ENCODE measurements around the gene SHC2.
"Not testable (repeated sequence)": the region's sequence is repeated elsewhere in the genome, so short reads cannot be mapped to it uniquely, and the experiment has no call there.

SHC2 gene

DNA sequence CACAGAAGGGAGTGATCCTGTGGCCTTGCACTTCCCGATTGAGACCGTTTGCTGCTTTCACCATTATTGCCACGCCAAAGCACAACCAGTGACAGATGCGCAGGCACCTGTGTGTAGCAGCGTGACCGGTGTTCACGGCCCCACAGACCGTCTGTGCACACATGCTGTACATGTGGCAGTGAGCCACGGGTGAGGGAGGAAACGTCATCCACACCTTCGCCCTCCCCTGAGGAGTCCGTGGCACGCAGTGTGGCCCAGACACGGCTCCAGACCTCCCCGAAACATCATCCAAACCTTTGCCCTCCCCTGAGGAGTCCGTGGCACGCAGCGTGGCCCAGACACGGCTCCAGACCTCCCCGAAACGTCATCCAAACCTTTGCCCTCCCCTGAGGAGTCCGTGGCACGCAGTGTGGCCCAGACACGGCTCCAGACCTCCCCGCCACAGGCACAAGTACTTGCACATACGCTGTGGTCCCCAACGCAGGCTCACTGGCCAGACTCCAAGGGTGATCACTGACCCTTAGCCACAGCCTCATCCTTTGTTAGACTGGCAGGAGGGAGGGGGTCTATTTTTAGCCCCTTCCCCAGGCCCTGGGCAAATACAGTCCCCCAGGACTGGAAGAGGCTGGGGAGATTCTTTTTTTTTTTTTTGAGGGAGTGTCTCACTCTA lies 7.9 kb upstream of the SHC2 start:
- no peak for DNase-seq

DNA sequence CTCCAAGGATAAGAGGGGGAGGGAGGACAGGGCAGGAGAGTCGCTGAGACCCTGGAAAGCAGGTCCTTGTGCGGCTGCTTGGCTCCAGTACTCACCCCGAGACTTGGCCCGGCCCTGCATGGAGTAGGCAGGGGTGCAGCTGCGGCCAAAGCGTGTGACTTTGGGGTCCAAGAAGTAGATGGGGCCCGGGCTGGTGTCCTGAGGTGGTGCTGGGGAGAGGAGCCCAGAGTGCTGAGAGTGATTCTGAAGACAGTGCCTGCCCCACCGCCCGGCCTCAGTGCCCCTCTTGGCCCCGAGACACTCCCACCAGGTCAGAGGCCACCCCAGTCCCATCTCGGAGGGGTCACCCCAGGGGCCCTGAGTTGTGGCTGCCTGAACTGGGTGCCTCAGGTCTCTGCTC lies 6.7 kb upstream of the SHC2 start:
- no peak for DNase-seq

DNA sequence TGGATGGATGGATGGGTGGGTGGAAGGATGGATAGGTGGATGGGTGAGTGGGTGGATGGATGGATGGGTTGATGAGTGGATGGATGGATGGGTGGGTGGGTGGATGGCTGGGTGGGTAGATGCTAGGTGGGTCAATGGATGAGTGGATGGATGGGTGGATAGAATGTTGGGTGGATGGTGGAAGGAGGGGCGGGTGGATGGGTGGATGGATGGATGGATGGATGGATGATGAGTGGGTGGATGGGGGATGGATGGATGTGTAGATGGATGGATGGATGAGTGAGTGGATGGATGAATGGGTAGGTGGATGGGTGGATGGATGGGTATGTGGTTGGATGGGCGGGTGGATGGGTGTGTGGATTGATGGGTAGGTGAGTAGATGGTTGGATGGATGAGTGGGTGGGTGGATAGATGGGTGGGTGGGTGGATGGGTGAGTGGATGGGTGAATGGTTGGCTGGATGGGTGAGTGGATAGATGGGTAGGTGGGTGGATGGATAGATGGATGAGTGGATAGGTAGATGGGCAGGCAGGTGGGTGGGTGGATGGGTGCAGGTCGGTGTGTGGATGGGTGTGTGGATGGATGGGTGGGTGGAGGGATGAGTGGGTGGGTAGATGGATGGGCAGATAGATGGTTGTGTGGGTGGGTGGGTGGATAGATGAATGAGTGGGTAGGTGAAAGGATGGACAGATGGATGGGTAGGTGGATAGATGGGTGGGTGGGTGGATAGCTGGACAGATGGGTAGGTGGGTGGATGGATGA lies 4.4 kb upstream of the SHC2 start:
- no peak for DNase-seq

DNA sequence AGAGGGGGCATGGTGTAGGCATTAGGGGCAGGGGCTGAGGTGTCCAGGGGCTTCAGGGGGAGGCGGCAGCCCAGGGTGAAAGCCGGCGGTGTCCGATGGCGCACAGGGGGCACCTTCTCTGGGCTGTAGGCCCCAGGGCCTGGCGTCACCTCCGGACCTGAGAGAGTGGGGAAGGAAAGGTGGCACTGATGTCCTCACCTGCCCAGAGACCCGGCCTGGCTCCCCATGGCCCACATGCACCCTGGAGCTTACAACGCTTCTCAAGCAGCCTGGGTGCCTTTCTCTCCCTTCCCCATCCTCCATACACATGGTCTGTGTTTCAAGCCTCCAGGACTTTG lies 3.3 kb upstream of the SHC2 start:
- no peak for DNase-seq

DNA sequence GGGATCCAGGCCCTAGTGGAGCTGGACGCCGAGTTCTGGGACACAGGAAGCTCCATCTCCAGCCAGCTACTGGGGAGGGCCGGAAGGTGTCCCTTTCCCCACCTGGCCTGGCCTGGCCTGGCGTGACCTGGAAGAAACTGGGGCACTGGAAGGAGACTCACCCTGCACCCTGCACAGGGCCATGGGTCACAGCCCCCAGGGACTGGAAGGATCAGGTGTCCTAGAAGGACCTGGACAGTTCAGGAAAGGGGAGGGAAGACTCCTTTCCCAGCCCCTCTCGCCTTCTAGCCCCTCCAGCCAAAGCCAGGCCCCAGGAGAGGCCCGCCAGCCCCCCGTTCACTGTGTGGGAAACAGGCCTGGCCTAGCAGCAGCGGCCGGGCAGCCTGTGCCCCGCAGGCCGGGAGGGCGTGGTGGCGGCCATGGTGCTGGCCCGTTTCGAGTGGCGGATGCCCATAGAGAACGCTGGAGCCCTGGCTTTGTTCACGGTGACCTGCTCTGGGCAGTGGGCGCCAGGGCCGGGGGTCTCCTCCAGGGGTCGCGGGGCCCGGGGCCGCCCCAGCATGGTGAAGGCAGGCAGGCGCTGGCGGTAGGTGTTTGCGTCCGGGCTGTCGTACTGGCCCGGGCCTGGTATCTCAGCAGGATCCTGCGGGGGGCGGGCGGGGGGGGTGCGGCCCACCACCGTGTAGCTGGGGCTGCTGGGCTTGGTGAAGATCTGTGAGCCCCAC lies 2.8 kb upstream of the SHC2 start:
- DNase-seq, result no peak

DNA sequence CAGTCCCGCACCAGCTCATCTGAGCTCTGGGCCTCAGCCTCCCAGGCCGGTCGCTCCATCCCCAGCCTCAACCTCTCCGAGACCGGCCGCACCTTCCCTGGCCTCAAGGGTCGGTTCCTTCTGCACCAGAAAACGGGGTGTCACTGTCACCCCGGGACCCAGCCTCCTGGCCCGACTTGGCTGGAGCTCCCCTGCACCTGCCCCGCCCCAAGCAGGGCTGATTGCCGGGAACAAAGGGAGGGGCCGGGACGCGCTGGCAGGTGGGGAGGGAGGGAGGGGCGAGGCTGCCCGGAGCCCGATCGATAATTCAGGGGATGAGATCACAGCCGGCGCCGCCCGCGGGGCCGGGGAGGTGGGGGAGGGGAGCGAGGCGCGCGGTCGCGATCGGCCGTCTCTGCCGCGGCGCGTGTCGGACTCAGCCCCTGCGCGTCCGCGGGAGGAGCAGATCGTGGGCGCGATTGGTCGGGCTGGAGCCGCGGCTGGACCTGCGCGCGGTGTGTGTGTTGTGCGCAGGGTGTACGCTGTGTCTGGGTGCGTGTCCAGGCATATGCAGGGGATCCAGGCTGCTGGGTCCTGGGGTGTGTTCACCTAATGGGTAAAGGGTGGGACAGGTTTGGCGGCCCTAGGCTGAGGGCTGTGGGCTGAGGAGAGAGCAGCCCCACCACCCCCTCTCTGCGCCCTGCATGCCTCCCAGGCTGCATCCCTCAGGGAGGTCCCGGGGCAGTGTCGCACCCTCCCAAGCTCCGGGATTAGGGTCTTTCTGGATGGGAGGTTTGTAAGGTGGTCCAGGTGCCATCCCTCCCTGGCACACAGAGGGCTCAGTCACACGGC lies 1.1 kb upstream of the SHC2 start:
- peak; percentile 10 for DNase-seq

DNA sequence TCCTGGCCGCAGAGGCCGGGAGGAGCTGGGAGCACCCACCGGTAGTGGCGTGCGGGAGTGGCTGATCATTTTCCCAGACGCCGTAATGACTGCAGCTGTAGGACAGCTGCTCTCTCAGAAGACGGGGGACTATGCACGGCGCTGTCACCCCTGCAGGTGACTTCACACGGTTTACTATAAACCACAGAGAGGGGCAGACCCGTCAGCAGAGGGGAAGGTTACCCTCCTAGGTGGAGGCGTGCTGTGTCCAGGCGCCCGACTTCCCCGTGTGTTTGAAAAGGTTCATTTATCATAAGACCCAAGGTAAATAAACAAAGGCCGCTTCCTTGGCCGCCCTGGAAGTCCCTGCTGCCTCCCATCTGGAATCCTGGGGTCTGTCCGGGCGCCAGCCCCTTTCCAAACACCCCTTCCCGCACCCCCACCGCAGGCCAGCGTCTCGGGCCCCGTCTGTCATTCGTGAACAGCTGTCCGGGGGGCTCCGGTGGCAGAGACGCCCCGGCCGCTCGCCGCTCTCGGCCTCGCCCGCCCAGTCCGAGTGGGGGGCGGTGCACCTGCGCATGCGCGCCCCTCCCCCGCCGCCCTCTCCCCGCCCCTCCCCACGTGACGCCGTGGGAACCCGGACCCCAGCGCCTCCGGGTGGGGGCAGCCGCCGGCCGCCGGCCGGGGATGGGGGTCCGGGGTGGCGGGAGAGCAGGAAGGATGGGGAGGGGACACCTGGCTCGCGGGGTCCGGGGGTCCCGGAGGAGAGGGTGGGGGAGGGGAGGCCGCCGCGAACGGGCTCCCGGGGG lies 915 bp downstream of the SHC2 start:
- peak; percentile 14 for DNase-seq

DNA sequence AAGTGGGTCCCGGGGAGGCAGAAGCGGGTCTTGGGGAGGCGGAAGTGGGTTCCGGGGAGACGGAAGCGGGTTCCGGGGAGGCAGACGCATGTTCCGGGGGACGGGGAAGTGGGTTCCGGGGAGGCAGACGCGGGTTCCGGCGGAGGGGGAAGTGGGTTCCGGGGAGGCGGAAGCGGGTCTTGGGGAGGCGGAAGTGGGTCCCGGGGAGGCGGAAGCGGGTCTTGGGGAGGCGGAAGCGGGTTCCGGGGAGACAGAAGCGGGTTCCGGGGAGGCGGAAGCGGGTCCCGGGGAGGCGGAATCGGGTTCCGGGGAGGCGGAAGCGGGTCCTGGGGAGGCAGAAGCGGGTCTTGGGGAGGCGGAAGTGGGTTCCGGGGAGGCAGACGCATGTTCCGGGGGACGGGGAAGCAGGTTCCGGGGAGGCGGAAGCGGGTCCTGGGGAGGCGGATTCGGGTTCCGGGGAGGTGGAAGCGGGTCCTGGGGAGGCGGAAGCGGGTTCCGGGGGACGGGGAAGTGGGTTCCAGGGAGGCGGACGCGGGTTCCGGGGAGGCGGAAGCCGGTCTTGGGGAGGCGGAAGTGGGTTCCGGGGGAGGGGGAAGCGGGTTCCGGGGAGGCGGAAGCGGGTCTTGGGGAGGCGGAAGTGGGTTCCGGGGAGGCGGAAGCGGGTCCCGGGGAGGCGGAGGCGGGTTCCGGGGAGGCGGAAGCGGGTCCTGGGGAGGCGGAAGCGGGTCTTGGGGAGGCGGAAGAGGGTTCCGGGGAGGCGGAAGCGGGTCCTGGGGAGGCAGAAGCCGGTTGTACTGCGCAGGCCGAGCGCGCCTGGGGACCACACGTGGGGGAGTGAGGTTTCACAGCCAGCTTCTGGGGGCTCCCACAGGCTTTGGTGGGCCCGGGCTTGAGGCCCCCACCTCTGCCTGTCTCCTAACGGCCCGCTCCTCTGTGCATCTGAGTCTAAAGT lies 2.5 kb downstream of the SHC2 start:
- no peak for DNase-seq

DNA sequence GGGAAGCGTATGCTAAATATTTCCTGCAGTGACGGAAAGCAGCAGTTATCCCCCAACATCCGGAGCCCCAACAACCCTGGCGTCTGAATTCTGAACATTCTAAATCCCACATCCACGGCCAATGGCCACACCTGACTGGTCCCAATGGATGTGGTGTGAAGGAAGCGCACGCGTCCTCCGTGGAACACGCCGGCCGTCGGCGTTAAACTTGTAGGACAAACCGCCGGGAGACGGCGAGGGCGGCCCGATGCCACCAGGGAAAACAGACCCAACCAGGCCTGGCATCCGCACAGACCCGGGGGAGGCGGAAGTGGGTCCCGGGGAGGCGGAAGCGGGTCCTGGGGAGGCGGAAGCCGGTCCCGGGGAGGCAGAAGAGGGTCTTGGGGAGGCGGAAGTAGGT lies 3.2 kb downstream of the SHC2 start:
- DNase-seq, result no peak

DNA sequence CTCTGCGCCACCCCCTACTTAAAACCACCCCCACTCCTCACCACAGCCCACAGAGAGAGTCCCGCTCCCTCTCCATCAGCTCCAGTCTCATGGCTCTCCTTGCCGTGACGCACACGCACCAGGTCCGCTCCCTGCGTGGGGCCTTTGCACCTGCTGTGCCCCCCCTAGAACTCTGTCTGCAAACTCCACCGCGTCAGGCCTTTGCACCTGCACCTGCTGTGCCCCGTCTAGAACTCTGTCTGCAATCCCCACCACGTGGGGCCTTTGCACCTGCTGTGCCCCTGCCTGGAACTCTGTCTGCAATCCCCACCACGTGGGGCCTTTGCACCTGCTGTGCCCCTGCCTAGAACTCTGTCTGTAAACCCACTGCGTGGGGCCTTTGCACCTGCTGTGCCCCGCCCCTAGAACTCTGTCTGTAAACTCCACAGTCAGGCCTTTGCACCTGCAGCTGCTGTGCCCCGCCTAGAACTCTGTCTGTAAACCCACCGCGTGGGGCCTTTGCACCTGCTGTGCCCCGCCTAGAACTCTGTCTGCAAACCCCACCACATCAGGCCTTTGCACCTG lies 4.2 kb downstream of the SHC2 start:
- DNase-seq, result no peak

DNA sequence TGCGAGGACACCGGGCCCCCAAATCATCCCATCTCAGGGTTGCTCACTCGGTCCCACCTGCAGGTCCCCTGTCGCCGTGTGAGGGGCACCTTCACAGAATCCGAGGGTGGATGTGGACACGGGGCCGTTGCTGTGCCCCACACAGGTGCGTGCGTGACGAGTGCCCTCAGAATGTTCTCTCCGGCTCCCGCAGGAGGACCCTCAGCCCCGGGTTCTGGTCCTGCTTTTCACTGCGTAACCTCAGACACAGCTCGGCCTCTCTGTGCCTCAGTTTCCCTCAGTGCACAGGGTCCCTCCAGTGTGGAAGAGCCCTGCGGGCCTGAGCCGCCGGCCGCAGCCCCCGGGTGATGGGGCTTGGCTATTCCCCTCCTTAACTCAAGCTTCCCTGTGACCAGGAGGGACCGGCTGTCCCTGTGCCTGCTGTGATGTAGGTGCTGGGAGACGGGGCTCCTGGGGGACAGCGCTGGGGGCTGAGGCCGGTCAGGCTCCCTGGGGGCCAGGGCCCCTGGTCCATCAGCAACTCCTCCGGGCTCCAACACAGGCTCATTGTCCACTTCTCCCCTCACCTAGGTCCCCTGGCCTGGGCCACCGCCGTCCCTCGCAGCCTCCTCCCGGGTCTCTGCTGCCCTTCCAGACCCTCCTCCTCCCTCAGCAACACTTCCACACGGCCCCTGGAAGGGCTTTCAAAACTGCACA lies 4.8 kb downstream of the SHC2 start:
- DNase-seq, result no peak

DNA sequence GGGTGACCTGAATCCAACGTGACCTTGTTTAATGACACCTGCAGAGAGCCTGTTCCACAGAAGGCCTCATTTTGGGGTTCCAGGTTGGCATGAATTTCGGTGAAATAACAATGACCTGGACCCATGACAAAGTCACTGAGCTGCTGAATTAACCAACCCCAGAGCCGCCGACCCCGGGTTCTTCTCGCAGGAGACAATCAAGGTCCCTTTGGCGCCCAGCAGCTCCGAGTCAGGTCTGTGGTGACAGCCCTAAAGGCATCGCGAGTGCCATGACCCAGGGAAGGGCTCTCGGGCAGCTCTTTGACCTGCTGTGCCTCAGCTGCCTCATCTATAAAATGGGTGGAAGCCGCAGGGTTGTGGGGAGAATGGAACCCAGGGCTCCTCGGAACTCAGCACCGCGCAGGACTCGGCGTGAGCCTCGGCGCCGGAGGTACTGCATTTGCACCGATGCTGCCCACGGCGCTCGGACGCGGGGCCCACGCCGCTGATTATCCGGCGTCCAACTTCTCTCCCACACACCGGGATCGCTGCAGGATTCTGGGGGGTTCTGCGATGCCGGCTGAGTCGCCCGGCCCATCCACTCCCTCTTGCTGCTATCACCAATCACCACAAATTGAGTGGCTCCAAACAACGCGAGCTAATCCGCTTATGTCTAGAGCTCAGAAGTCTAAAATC lies 5.7 kb downstream of the SHC2 start:
- no peak for DNase-seq

DNA sequence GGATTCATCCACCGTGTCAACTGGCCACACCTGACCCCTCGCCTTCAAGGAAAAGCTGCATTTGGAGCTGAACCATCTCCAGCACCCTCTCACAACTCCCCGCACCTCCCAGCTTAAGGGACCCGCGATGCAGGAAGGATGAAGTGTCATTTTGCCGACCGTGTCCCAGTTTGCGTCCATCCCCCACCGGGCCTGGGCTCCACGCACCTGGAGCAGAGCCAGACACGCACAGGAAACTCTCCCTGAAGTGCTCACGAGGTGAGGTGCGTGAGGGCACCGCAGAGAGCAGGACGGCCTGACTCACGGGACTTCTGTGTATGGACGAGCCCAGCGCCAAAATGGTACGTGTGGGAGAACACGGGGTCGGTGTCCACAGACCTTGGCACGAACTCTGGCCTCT lies 7.2 kb downstream of the SHC2 start:
- DNase-seq, result no peak

DNA sequence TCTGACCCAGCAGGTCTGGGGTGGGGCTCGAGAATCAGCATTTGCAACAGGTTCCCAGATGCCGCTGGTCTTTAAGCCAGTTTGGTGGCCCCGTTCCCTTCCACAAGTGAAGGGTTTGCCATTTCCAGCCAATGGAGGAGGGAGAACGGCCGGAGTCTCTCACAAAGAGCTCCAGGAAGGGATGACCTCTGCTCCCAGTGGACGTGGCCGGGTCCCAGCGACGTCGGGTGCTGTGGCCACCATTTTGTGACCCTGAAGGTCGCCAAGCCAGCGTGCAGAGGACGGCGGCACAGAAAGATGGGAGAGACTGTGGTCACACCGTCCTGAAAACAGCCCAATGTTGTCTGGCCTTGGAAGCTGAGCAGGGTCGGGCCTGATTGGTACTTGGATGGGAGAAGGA lies 8.0 kb downstream of the SHC2 start:
- no peak for DNase-seq

DNA sequence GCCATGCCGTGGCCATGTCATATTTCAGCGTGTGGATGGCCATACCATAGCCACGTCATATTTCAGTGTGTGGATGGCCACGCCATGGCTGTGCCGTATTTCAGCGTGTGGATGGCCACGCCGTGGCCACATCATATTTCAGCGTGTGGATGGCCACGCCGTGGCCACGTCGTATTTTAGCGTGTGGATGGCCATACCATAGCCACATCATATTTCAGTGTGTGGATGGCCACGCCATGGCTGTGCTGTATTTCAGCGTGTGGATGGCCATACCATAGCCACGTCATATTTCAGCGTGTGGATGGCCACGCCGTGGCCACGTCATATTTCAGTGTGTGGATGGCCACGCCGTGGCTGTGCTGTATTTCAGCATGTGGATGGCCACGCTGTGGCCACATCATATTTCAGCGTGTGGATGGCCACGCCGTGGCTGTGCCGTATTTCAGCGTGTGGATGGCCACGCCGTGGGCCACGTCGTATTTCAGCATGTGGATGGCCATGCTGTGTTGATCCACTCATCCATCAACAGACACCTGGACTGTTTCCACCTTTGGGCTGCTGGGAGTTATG lies 9.8 kb downstream of the SHC2 start:
- not testable (repeated sequence) for DNase-seq

DNA sequence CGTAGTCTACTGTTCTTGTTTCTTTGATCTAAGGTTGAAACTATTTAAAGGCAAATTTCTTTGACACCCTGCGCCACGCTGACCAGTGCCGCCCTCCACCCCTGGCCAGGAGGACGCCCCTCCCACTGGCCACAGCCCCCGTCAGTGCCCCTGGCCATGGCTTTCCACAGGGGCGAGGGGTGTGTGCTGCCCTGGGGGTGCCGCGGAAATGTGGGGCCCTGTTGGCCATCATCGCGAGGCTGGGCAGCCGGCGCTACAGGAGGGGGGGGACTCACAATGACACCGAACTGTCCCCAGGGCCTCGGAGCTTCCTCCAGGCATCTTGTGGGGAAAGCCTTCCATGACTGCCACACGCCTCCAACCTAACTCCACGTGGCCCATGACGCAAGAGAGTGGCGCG lies 10.9 kb downstream of the SHC2 start:
- DNase-seq, result no peak

DNA sequence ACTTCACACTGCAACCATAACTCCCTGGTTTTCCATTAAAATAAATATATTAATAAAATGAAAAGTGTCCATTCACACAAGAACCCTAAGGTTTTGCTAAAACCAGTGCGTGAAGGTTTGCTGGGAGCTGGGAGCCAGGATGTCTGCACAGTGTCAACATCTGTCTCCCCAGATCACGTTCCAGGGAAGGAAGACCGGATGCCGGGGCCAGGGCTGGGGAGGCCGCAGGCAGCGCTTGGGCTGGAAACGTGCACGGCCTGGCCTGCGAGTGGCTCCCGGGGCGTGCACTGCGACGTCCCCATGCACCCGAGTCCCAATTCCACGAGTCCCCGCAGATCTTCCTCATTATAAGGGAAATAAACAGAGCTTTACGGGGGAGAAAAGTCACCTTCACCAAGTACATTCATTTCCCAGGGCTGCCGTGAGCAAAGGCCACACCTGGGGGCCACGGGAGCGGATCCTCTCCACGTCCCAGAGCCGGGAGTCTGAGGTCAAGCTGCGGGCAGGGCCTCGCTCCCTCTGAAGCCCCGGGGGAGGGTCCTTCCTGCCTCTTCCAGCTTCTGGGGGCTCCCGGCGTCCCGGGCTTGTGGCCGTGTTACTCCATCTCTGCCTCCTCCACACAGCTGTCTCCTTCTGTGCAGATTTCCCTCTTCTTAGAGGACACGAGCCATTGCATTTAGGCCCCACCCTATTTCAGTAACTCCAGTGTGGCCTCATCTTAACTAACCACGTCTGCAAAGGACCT lies 12.8 kb downstream of the SHC2 start:
- no peak for DNase-seq

DNA sequence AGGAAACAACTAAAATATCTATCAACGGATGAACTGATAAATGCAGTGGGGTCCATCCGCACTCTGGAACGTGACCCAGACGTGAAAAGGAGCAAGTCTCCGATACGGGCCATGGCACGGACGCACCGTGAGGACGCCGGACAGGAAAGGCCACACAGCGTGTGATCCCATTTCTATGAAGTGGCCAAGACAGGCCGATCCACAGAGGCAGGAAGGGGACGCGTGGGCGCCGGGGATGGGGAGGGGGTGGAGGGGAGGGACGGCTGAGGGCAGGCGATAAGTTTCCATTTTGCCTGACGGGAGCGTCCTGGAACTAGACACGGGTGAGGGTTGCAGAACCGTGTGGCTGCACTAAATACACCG lies 13.8 kb downstream of the SHC2 start:
- DNase-seq, result no peak
